GM19238 (cell line): ENCODE measurements around the gene PIM1.

ENCODE experiments used
- DNase-seq: peaks from one replicate; pipeline ENCODE4 v3.0.0; 2011; ENCODE audit warnings: low spot score; ENCODE audit not compliant: insufficient read length

The PIM1 gene

DNA sequence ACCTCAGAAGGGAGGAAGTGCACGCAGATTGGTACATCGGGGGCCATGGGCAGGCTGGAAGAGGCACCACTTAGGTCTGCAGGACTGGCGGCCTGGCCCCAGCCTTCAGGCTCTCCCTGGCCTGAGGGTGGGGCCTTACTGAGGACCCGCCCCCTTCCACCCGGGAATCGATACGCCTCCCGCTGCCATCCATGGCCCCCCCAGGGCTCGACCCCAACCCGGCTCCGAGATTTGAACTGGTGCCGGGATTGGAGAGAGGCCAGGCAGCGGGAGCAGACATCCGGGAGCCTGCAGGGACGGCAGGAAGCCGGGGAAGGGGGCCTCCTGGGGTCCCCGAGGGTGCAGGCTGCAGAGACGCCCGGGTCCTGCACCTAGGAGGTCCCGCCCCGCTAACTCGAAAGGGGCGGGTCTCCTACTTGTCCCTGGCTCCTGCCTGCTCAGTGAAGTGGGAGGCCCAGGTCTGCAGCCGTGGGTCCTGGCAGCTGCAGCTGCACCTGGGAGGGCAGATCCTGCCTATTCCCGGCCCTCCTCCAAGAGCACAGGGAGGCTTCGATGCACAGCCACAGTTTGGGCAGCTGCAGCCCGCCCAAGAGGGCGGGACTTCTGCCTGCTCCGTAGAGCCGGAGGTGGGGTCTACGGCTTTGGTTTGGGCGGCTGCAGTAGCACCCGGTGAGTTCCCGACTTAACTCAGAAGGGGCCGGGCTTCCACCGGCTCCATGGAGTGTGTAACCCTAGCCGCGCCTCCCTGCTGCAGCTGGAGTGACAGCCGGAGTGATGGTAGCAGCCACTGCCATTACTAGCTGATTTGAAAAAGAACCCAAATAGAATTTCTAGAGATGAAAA lies 52.4 kb downstream of the PIM1 start:
- DNase-seq = peak; percentile 72

DNA sequence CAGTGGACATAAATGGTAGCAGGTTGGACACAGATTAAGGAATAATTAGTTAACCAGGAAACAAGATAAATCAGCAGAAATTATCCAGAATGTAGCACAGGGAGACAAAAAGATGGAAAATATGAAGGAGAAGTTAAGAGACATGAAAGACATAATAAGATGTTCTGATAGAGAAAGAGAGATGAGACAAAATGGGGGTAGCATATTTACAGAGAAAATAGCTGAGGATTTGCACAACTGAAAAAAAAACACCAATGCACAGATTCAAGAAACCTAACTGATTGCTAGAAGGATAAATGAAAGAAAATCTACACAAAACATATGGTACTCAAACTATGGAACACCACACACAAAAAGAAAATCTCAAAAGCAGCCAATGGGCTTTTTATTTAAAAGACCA lies 53.0 kb downstream of the PIM1 start:
- no peak for DNase-seq
